PFSK-1 (cell line): ENCODE measurements around the gene RGS12.

Experiments used
- SIN3A ChIP-seq: IDR thresholded peaks from 2 replicates; pipeline ENCODE4 v1.6.1; 2012; ENCODE audit warnings: mild to moderate bottlenecking, low read length, moderate library complexity, borderline replicate concordance; ENCODE audit not compliant: insufficient read depth
- TF ChIP-seq, protein P1 (sequence below), 2 experiments: IDR thresholded peaks; 2 replicates each; pipeline versions ENCODE4 v1.6.1 to v1.8.0; 2011 to 2012; ENCODE audit warnings: low read depth in 2 of 2, low read length in 2 of 2, control low read depth in 1 of 2, inconsistent platforms in 1 of 2, mild to moderate bottlenecking in 1 of 2, moderate library complexity in 1 of 2; ENCODE audit not compliant: insufficient read depth in 1 of 2

DNA sequence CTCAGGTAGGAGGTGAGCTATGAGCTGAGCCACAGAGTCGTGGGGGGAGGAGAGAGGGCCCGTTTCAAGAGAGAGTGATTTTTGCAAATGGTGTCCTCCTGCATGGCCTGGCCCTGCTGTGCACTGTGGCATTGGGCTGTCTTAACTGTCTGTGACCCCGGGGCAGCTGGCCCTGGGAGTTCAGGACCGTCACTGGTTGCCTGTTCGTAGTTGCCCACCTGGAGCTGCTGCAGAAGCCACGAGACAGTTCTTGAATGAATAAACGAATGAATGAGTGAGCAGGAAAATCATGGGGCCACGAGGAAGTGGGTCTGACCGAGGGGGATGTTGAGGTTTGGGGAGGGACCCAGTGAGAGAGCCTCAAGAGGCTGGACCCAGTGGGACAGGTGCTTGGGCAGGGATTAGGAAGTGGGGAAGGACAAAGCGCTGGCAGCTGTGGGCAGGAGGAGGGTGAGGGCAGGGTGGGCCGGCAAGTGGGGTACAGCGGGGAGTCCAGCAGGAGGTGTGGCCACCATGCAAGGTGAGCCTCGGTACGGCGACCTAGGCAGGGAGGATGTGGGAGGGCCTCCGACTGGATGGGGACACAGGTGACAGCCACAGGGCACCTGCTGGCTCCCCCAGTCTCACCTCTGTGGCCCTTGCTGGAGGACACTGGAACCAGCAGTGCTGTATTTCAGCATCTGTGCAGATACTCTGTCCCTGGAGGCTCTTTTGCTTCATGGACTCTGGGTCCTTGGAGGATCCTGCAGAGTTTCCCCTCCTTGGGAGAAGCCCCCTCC, 10.2 kb downstream of the RGS12 start:
- TF ChIP-seq, protein P1, sequence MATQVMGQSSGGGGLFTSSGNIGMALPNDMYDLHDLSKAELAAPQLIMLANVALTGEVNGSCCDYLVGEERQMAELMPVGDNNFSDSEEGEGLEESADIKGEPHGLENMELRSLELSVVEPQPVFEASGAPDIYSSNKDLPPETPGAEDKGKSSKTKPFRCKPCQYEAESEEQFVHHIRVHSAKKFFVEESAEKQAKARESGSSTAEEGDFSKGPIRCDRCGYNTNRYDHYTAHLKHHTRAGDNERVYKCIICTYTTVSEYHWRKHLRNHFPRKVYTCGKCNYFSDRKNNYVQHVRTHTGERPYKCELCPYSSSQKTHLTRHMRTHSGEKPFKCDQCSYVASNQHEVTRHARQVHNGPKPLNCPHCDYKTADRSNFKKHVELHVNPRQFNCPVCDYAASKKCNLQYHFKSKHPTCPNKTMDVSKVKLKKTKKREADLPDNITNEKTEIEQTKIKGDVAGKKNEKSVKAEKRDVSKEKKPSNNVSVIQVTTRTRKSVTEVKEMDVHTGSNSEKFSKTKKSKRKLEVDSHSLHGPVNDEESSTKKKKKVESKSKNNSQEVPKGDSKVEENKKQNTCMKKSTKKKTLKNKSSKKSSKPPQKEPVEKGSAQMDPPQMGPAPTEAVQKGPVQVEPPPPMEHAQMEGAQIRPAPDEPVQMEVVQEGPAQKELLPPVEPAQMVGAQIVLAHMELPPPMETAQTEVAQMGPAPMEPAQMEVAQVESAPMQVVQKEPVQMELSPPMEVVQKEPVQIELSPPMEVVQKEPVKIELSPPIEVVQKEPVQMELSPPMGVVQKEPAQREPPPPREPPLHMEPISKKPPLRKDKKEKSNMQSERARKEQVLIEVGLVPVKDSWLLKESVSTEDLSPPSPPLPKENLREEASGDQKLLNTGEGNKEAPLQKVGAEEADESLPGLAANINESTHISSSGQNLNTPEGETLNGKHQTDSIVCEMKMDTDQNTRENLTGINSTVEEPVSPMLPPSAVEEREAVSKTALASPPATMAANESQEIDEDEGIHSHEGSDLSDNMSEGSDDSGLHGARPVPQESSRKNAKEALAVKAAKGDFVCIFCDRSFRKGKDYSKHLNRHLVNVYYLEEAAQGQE (IDR thresholded peaks at IDR 0.05; ENCODE audit: insufficient read depth in 1 of 2, low read depth in 2 of 2, low read length in 2 of 2) = no peak
- TF ChIP-seq SIN3A = no peak
